PC-9 (cell line): ENCODE results near the gene AKIRIN2.

ENCODE experiments used
- EZH2 ChIP-seq: fragments of 200-600 bp; sonication (generic); IDR thresholded peaks from 2 replicates; pipeline ENCODE4 v1.8.0; 2017; ENCODE audit warnings: antibody characterized with exemption, low read depth
- TF ChIP-seq, protein P1 (sequence below): fragments of 200-600 bp; sonication (generic); conservative IDR thresholded peaks from 2 replicates; pipeline ENCODE4 v1.6.1; 2017; ENCODE audit warnings: mixed run types, antibody characterized with exemption, mild to moderate bottlenecking, moderate library complexity

DNA sequence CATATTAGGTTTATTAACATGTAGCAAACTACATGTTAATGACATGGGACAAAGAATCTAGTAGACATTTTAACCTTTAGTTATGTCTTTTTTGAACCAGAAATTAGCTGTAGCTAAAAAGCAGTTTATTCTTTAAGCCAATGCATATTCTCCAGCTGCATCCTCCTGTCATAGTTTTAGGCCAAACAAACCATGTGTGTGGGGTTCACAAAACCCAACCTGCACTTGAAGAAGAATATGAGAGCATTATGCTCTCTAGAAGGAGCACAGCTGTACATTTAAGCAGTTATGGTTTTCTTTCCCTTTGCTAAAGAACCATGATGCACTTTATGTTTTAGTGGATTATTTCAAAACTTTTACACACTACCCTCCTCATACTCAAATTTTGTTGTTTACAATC lies 46.2 kb downstream of the AKIRIN2 start:
- TF ChIP-seq, protein P1, sequence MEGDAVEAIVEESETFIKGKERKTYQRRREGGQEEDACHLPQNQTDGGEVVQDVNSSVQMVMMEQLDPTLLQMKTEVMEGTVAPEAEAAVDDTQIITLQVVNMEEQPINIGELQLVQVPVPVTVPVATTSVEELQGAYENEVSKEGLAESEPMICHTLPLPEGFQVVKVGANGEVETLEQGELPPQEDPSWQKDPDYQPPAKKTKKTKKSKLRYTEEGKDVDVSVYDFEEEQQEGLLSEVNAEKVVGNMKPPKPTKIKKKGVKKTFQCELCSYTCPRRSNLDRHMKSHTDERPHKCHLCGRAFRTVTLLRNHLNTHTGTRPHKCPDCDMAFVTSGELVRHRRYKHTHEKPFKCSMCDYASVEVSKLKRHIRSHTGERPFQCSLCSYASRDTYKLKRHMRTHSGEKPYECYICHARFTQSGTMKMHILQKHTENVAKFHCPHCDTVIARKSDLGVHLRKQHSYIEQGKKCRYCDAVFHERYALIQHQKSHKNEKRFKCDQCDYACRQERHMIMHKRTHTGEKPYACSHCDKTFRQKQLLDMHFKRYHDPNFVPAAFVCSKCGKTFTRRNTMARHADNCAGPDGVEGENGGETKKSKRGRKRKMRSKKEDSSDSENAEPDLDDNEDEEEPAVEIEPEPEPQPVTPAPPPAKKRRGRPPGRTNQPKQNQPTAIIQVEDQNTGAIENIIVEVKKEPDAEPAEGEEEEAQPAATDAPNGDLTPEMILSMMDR, result no peak
- TF ChIP-seq EZH2, result no peak
